NCI-H1092 treated with DMSO at 0.1 percent for 48 hours (cell line): ENCODE measurements around the gene VAT1L.

Experiments
- DNase-seq: peaks from one replicate; lab custom pipeline; 2025; lab: John Stamatoyannopoulos, UW

The VAT1L gene

GRCh38 chr16:77834635-77835540, 46.5 kb downstream of the VAT1L start:
- DNase-seq, result no peak

- no peak for DNase-seq
Observed at GRCh38 chr16:77836801-77837200, 48.4 kb downstream of the VAT1L start.

DNA sequence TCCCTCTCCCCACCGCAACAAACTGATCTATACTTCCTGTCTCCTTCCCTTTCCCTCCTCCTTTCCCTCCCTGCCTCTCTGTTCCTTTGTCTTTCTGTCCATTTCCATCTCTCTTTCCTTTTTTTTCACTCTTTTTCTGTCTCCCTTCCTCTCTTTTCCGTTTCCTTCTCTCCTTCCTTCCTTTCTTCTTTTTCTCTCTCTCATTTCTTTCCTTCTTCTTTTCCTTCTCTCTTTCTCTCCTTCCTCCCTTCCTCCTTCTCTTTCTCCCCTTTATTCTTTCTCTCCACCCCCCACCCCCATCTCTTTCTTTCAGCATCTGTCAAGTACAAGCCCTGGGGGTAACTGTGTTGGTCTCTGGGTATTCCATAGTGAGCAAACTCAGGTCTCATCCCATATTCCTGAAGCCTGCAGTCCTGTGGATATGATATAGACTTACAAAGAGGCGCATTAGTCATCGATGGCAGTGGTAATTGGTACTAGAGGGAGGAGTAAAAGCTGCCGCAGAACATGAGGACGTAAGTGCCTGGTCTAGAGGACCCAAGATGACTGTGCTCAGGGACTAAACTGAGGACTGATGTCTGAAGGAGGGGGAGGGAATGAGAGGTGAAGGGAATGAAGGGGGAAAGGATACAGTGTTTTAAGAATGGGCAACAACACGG, 50.4 kb downstream of the VAT1L start:
- no peak for DNase-seq

- DNase-seq, result no peak
Observed at GRCh38 chr16:77840093-77840492, 51.7 kb downstream of the VAT1L start.

- DNase-seq, result no peak
Observed at GRCh38 chr16:77840673-77841501, 52.5 kb downstream of the VAT1L start.

- DNase-seq, result no peak
Observed at GRCh38 chr16:77841502-77841763, 53.1 kb downstream of the VAT1L start.

DNA sequence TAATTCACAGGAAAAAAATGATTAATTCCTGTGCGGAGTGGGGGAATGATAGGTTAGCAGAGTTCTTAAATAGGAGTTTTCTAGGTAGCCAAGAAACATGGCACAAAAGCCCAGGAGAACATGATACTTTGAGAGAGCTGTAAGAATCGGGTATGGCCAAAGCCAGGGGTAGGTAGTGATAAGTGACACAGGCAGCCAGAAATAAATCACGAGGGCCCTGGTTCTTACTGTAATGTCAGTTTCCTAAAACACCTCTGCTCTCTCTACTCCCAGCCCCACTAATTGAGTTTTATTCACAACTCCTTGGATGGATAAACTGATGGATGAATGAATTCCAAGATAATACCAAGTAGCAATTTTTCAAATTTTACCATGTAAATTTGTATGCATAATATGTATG, 54.1 kb downstream of the VAT1L start:
- DNase-seq, result no peak

DNA sequence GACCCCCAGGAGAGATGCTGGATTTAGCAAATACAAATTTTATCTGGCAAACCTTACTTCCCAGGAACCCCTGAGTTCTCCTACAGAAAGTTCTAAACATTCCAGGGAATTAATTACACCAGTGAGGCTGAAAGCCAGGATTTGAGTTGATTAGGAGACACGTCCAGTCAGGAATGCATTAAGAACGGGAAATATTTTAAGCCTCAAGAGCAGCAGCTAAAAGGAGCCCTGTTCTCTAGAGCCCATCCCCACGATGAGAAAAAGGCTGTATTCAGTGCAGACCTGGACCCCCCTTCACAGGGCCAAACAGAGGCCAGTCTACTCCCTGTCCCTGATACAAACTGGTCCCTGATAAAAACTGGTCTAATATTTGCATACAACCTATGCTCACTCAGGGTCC, 55.0 kb downstream of the VAT1L start:
- no peak for DNase-seq

DNA sequence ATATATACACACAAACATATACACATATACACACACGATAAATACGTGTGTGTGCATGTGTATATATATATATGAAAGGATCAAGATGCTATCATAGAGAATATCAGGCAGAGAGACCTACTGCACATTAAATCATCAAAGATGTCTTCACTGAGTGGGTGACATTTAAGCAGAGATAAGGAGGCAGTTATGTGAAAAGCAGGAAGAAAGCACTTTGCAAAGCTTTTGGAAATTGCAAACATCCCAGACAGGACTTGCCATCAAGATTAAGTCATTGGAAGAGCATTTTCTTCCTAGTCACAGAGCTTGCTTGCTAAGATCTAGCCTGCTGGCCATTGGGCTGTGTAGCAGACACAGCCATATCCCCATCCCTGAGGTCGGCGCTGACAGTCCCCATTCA, 56.4 kb downstream of the VAT1L start:
- no peak for DNase-seq

DNA sequence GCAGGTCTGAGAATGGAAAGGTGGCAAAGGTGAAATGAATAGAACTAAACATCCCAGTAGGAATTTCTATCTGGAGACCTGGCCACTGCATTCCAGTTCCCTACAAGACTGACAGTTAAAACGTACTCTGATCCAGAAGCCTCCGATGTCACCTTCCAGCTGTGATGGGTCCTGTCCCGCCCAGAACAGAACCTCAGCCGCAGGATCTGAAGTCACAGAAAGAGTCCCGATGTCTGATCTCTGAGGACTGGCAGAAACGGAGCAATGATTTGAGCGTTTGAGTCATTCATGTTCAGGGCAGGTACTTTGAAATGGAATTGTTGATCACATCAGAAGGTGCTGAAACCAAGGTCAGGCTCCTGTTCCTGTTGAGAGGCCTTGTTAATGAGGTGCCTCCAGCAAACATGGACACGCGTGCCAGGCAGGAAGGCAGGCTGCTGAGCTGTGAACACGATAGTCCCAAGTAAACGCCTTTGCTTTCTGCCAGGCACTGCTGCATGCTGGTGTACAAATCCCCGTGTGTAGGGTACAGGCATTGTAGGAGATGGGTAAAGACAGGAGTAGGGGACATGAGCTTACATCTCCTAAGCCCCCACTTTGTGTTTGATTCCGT, 61.4 kb downstream of the VAT1L start:
- DNase-seq, result no peak

- peak; percentile 48 for DNase-seq
Observed at GRCh38 chr16:77850636-77851333, 62.4 kb downstream of the VAT1L start.

DNA sequence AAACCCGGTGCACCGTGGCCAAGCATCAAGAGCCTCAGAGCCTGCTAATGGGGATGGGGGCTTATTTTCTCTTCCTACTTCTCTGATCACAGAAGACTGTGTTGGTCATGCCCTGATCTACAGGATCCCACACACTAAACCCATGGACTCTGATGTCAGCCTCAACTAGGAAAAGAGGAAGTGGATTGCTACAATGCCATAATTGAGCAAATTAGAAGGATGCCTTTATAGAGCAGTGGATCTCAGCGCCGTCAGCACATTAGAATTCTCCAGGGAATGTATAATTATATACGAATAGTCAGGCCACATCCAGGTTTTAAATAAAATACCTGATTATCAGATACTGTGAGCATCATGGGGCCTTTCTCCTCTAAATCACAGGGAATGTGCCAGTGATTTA, 64.8 kb downstream of the VAT1L start:
- no peak for DNase-seq

- DNase-seq, result no peak
Observed at GRCh38 chr16:77856438-77857160, 68.2 kb downstream of the VAT1L start.

- DNase-seq, result no peak
Observed at GRCh38 chr16:77858060-77858459, 69.7 kb downstream of the VAT1L start.

DNA sequence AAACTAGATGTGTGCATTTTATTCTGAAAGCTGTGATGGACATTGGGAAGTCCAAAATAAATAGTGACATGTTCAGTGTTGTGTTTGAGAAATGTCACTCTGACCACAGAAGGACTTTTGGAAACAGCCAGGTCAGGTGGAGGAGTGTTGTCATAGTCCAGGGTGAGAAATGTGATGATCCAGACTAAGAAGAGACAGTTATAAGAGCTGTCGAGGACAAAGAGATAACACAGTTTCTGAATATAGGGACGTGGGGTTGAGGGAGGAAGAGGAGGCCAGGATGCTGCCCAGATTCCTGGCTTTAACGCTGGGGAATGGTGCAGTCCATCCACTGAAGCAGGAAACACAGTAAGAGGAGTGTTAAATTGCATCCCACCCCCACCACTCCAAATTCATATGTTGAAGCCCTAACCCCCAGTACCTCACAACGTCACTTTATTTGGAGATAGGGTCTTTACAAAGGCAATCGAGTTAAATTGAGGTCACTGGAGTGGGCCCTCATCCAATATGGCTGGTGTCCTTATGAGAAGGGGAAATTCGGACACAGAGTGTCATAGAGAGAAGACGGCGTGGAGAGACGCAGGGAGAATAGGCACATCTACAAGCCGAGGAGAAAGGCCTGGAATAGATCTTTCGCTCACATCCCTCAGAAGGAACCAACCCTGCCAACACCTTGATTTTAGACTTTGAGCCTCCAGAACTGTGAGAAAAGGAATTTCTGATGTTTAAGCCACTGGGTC, 71.3 kb downstream of the VAT1L start:
- DNase-seq, result no peak

DNA sequence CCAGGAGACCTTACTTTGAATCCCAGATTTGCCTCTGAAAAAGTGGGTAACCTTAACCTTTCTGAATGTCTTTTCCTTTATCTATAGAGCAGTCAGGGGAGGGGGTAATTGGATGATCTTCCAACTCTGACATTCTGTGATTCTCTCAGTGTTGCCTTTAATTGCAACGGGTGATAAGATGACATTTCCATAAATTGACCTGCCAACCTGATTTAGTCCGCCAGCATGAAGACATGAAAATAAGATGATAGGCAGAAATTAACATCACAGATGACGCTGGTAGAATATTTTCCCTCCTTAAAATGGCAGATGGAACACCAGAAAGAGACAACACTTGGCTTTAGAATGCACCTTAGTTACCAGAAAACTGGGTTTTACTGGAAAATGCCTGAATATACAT, 72.6 kb downstream of the VAT1L start:
- DNase-seq, result no peak

GRCh38 chr16:77863250-77863649, 74.9 kb downstream of the VAT1L start:
- no peak for DNase-seq

- no peak for DNase-seq
Observed at GRCh38 chr16:77866752-77867151, 78.4 kb downstream of the VAT1L start.

- DNase-seq, result no peak
Observed at GRCh38 chr16:77868052-77868451, 79.7 kb downstream of the VAT1L start.

DNA sequence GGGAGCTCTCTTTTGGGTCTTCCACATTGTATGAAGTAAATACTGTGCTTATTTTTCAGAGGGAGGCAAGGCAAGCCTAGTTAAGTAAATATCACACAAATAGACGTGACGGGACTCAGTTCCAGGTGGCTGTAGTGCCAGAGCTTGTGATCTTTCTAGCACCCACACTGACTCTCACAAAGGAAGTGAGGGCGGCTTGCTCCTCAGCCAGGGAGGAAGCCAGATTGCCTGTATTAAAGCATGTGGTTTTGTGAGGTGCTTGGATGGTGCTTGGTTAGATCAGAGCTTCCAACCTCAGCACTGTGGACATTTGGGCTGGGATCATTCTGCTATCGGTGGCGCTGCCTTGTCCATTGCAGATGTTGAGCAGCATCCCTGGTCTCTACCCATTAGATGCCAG, 80.1 kb downstream of the VAT1L start:
- DNase-seq, result no peak
